Liver (tissue), 9 donors: ENCODE data around the gene CCP110. TPM values are rescaled to one million over a fixed set of nuclear protein-coding genes. Genes with fewer than 3 reads are reported as not detected.

Experiments used
- DNase-seq: peaks from one replicate; pipeline ENCODE4 v3.0.0-alpha.2; 2017; ENCODE audit warnings: low spot score
- H3K27ac ChIP-seq, 2 donors: one replicate each; pipeline ENCODE4 v1.7.0; 2013; ENCODE audit warnings: inconsistent platforms in 2 of 2, low read length in 2 of 2, control low read depth in 1 of 2, low read depth in 1 of 2, mild to moderate bottlenecking in 1 of 2
- H3K27me3 ChIP-seq, 4 donors: one replicate each; pipeline versions ENCODE4 v1.6.1 to v1.7.0; 2013; ENCODE audit warnings: low read length in 3 of 4, inconsistent platforms in 1 of 4, mild to moderate bottlenecking in 1 of 4, moderate library complexity in 1 of 4; ENCODE audit not compliant: control insufficient read depth in 4 of 4, insufficient read depth in 4 of 4
- H3K36me3 ChIP-seq, 4 donors: one replicate each; pipeline versions ENCODE4 v1.6.1 to v1.7.0; 2013; ENCODE audit warnings: low read length in 3 of 4, mild to moderate bottlenecking in 3 of 4, low read depth in 1 of 4, moderate library complexity in 1 of 4; ENCODE audit not compliant: control insufficient read depth in 4 of 4, insufficient read depth in 3 of 4
- H3K4me1 ChIP-seq, 4 donors: one replicate each; pipeline versions ENCODE4 v1.6.1 to v1.7.0; 2013; ENCODE audit warnings: low read length in 3 of 4, mild to moderate bottlenecking in 3 of 4, moderate library complexity in 1 of 4; ENCODE audit not compliant: control insufficient read depth in 4 of 4, insufficient read depth in 4 of 4
- H3K4me3 ChIP-seq, 3 donors: one replicate each; pipeline versions ENCODE4 v1.6.1 to v1.7.0; 2013; ENCODE audit warnings: low read length in 3 of 3, control low read depth in 1 of 3, low read depth in 1 of 3, mild to moderate bottlenecking in 1 of 3
- H3K9ac ChIP-seq, 2 donors: one replicate each; pipeline ENCODE4 v1.7.0; 2013; ENCODE audit warnings: low read length in 2 of 2, mild to moderate bottlenecking in 2 of 2, moderate library complexity in 2 of 2, control low read depth in 1 of 2, low read depth in 1 of 2
- H3K9me3 ChIP-seq, 4 donors: one replicate each; pipeline versions ENCODE4 v1.6.1 to v1.7.0; 2013; ENCODE audit warnings: low read length in 3 of 4; ENCODE audit not compliant: control insufficient read depth in 4 of 4
- EGR1 ChIP-seq, 2 donors: IDR thresholded peaks; 2 replicates each; pipeline ENCODE4 v1.6.1; 2016 to 2018; ENCODE audit warnings: antibody characterized with exemption in 2 of 2, low read depth in 2 of 2
- FOXA1 ChIP-seq: IDR thresholded peaks from 2 replicates; pipeline ENCODE4 v1.6.1; 2016; ENCODE audit warnings: antibody characterized with exemption
- FOXA2 ChIP-seq: IDR thresholded peaks from 2 replicates; pipeline ENCODE4 v1.6.1; 2016; ENCODE audit warnings: antibody characterized with exemption
- GABPA ChIP-seq, 2 donors: IDR thresholded peaks in 1 of 2; conservative IDR thresholded peaks in 1 of 2; 2 replicates each; pipeline ENCODE4 v1.6.1; 2016; ENCODE audit warnings: antibody characterized with exemption in 2 of 2, mild to moderate bottlenecking in 1 of 2, moderate library complexity in 1 of 2
- HNF4G ChIP-seq: IDR thresholded peaks from 2 replicates; pipeline ENCODE4 v1.6.1; 2016; ENCODE audit warnings: antibody characterized with exemption
- NR2F2 ChIP-seq: IDR thresholded peaks from 2 replicates; pipeline ENCODE4 v1.6.1; 2016; ENCODE audit warnings: antibody characterized with exemption
- RAD21 ChIP-seq, 2 donors: IDR thresholded peaks; 2 replicates each; pipeline ENCODE4 v1.6.1; 2016; ENCODE audit warnings: antibody characterized with exemption in 2 of 2, mild to moderate bottlenecking in 2 of 2
- RXRA ChIP-seq, 2 donors: IDR thresholded peaks; 2 replicates each; pipeline ENCODE4 v1.6.1; 2017 to 2018; ENCODE audit warnings: antibody characterized with exemption in 2 of 2, mild to moderate bottlenecking in 1 of 2
- YY1 ChIP-seq: IDR thresholded peaks from 2 replicates; pipeline ENCODE4 v1.6.1; 2016; ENCODE audit warnings: antibody characterized with exemption, mild to moderate bottlenecking
- WGBS: extraction: QIAGEN DNeasy Blood & Tissue Kit; methylation state at CpG from one replicate; pipeline ENCODE4 v1.1.7; 2013; 5-methylcytosine and 5-hydroxymethylcytosine counted together
- polyA plus RNA-seq, 2 donors: library from polyadenylated mRNA; stranded (reverse) in 1 of 2; unstranded in 1 of 2; fragments of 200-250 nt in 1 of 2; fragments of >200 nt in 1 of 2; fragmentation: Nextera tagmentation in 1 of 2; extraction: Ambion mirVana in 1 of 2; gene quantifications; one replicate each; pipeline versions ENCODE4 v1.2.1 to v1.2.3, GENCODE V29; 2013 to 2015
- total RNA-seq, 2 donors: library from RNA; depleted of rRNA; stranded (reverse); fragments of >200 nt; gene quantifications; one replicate each; pipeline ENCODE4 v1.2.3, GENCODE V29; 2014
- TF ChIP-seq, protein P1 (sequence below): IDR thresholded peaks from 2 replicates; pipeline ENCODE4 v1.6.1; 2016; ENCODE audit warnings: antibody characterized with exemption
- TF ChIP-seq, protein P2 (sequence below): IDR thresholded peaks from 2 replicates; pipeline ENCODE4 v1.6.1; 2016; ENCODE audit warnings: antibody characterized with exemption, mild to moderate bottlenecking
- TF ChIP-seq, protein P3 (sequence below): IDR thresholded peaks from 2 replicates; pipeline ENCODE4 v1.6.1; 2016; ENCODE audit warnings: antibody characterized with exemption
- TF ChIP-seq, protein P4 (sequence below): fragments of 150-350 bp; IDR thresholded peaks from 2 replicates; pipeline ENCODE4 v1.5.1; 2017; ENCODE audit warnings: improper control_type of control experiment, low read depth, low read length; ENCODE audit not compliant: missing input control
- donor health status: healthy.
- donor health status: healthy.
- donor health status: healthy.
- donor health status: healthy.
- donor health status: healthy.

Gene CCP110
- total and polyA plus RNA-seq, 4 donors: 1.8 to 25.0 (median 5.5) TPM

DNA sequence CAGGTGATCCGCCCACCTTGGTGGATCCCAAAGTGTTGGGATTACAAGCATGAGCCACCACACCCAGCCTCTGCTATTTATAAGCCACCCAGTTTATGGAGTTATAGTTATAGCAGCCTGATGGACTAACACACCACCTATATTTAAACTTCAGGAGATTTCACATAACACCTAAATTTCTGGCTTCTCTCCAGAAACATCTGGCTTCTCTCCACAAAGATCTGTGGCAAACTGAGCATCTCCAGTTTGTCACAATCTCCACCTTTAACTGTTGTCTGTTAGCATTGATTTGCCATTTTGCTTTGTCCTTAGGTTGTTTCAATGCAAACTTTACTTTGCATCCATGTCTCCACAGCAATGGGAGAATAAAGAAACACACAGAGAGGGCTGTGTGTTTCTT is 41.5 kb upstream of the CCP110 start:
- H3K4me1 ChIP-seq: no peaks in the 10 kb centered on the region
- DNase-seq: no peak
- no peaks in the 10 kb centered on the region for H3K9me3 ChIP-seq
- H3K36me3 ChIP-seq: no peaks in the 10 kb centered on the region
- H3K27ac ChIP-seq: no peak overlapping the region
- TF ChIP-seq FOXA2 (no peak), NR2F2 (no peak), RAD21 (IDR thresholded peaks at IDR 0.05) (no peak)
- TF ChIP-seq, protein P1, sequence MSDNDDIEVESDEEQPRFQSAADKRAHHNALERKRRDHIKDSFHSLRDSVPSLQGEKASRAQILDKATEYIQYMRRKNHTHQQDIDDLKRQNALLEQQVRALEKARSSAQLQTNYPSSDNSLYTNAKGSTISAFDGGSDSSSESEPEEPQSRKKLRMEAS: no peak
- H3K4me3 ChIP-seq: no peak overlapping the region
- no peaks in the 10 kb centered on the region for H3K27me3 ChIP-seq
- H3K9ac ChIP-seq: no peak overlapping the region
- WGBS: 84% methylated on average over 1 of the region's 1 CpG

DNA sequence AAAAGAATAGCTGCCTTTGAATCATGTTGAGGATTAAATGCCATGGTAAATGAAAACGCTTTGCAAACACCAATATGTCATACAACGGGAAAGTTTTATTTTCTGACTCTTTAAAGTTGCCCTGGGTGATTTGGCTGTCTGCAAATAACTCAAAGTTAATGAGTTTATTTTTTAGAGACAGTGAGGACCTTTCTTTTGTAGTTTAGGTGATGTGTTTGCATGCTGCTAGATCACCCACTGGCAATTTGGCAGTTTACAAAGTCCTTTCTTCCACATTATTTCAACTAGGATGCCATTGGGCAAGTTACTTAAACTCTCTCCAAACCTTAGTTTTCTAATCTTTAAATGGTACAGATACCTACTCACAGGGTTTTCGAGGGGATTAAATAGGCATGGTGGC is 39.6 kb upstream of the CCP110 start:
- Histone ChIP-seq H3K4me1 (peaks cover 0 to 5% (median 0%) of the 10 kb centered on the region in 4 donors), H3K9ac (no peak overlapping the region), H3K9me3 (no peaks in the 10 kb centered on the region), H3K27ac (no peak overlapping the region), H3K4me3 (no peak overlapping the region), H3K27me3 (no peaks in the 10 kb centered on the region), H3K36me3 (no peaks in the 10 kb centered on the region)
- TF ChIP-seq, protein P2, sequence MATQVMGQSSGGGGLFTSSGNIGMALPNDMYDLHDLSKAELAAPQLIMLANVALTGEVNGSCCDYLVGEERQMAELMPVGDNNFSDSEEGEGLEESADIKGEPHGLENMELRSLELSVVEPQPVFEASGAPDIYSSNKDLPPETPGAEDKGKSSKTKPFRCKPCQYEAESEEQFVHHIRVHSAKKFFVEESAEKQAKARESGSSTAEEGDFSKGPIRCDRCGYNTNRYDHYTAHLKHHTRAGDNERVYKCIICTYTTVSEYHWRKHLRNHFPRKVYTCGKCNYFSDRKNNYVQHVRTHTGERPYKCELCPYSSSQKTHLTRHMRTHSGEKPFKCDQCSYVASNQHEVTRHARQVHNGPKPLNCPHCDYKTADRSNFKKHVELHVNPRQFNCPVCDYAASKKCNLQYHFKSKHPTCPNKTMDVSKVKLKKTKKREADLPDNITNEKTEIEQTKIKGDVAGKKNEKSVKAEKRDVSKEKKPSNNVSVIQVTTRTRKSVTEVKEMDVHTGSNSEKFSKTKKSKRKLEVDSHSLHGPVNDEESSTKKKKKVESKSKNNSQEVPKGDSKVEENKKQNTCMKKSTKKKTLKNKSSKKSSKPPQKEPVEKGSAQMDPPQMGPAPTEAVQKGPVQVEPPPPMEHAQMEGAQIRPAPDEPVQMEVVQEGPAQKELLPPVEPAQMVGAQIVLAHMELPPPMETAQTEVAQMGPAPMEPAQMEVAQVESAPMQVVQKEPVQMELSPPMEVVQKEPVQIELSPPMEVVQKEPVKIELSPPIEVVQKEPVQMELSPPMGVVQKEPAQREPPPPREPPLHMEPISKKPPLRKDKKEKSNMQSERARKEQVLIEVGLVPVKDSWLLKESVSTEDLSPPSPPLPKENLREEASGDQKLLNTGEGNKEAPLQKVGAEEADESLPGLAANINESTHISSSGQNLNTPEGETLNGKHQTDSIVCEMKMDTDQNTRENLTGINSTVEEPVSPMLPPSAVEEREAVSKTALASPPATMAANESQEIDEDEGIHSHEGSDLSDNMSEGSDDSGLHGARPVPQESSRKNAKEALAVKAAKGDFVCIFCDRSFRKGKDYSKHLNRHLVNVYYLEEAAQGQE: no peak
- TF ChIP-seq FOXA2 (no peak), FOXA1 (no peak)
- TF ChIP-seq, protein P3, sequence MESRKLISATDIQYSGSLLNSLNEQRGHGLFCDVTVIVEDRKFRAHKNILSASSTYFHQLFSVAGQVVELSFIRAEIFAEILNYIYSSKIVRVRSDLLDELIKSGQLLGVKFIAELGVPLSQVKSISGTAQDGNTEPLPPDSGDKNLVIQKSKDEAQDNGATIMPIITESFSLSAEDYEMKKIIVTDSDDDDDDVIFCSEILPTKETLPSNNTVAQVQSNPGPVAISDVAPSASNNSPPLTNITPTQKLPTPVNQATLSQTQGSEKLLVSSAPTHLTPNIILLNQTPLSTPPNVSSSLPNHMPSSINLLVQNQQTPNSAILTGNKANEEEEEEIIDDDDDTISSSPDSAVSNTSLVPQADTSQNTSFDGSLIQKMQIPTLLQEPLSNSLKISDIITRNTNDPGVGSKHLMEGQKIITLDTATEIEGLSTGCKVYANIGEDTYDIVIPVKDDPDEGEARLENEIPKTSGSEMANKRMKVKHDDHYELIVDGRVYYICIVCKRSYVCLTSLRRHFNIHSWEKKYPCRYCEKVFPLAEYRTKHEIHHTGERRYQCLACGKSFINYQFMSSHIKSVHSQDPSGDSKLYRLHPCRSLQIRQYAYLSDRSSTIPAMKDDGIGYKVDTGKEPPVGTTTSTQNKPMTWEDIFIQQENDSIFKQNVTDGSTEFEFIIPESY: no peak
- DNase-seq: no peak
- 88% methylated on average over 3 of the region's 3 CpGs for WGBS

DNA sequence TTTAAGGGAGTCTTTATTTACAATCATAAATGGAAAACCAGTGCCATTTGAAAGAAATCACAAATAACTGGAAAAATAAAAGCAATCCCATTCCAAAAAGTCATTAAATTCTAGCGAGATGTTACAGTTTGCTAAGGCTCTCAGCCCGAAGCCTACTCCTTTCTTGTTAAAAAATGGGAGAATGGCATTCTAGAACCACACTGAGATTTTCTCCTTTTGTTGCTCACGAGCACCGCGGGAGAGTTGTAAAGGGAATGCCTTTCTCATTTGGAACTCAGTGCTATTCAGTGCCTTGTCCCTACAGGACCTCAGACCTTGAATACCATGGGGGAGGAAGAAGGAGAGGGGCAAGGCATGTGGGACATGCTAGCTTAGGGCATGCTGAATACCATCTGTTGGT is 38.1 kb upstream of the CCP110 start:
- no peak for DNase-seq
- Histone ChIP-seq H3K4me1 (peaks cover 0 to 5% (median 0%) of the 10 kb centered on the region in 4 donors), H3K36me3 (no peaks in the 10 kb centered on the region), H3K9me3 (no peaks in the 10 kb centered on the region), H3K27me3 (no peaks in the 10 kb centered on the region), H3K27ac (no peak overlapping the region), H3K4me3 (no peak overlapping the region), H3K9ac (no peak overlapping the region)
- 94% methylated on average over 5 of the region's 5 CpGs for WGBS
- TF ChIP-seq FOXA2: no peak
- TF ChIP-seq RAD21 (IDR thresholded peaks at IDR 0.05): no peak
- TF ChIP-seq FOXA1: no peak
- TF ChIP-seq NR2F2: no peak
- TF ChIP-seq EGR1 (IDR thresholded peaks at IDR 0.05; ENCODE audit: low read depth in 2 of 2): no peak
- TF ChIP-seq, protein P3: no peak
- TF ChIP-seq, protein P4, sequence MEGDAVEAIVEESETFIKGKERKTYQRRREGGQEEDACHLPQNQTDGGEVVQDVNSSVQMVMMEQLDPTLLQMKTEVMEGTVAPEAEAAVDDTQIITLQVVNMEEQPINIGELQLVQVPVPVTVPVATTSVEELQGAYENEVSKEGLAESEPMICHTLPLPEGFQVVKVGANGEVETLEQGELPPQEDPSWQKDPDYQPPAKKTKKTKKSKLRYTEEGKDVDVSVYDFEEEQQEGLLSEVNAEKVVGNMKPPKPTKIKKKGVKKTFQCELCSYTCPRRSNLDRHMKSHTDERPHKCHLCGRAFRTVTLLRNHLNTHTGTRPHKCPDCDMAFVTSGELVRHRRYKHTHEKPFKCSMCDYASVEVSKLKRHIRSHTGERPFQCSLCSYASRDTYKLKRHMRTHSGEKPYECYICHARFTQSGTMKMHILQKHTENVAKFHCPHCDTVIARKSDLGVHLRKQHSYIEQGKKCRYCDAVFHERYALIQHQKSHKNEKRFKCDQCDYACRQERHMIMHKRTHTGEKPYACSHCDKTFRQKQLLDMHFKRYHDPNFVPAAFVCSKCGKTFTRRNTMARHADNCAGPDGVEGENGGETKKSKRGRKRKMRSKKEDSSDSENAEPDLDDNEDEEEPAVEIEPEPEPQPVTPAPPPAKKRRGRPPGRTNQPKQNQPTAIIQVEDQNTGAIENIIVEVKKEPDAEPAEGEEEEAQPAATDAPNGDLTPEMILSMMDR: no peak
- TF ChIP-seq HNF4G: no peak
- TF ChIP-seq RXRA (IDR thresholded peaks at IDR 0.05): no peak
- no peak for TF ChIP-seq YY1
- TF ChIP-seq, protein P2: no peak
- TF ChIP-seq GABPA (IDR thresholded peaks at IDR 0.05 in 1 of 2, conservative IDR thresholded peaks at IDR 0.05 in 1 of 2): no peak
